Anterior cingulate cortex (tissue), 58 donors: Measurements from ENCODE around the gene ITGB1.
A peak's percentile ranks its signal among the peaks of the same experiment; 100 is the strongest.
"Not testable (repeated sequence)": the region's sequence is repeated elsewhere in the genome, so short reads cannot be mapped to it uniquely, and the experiment has no call there.

ENCODE experiments used
- DNase-seq, 58 donors: peaks; one replicate each; lab custom pipeline; 2025; lab: John Stamatoyannopoulos, UW

ITGB1 gene

DNA sequence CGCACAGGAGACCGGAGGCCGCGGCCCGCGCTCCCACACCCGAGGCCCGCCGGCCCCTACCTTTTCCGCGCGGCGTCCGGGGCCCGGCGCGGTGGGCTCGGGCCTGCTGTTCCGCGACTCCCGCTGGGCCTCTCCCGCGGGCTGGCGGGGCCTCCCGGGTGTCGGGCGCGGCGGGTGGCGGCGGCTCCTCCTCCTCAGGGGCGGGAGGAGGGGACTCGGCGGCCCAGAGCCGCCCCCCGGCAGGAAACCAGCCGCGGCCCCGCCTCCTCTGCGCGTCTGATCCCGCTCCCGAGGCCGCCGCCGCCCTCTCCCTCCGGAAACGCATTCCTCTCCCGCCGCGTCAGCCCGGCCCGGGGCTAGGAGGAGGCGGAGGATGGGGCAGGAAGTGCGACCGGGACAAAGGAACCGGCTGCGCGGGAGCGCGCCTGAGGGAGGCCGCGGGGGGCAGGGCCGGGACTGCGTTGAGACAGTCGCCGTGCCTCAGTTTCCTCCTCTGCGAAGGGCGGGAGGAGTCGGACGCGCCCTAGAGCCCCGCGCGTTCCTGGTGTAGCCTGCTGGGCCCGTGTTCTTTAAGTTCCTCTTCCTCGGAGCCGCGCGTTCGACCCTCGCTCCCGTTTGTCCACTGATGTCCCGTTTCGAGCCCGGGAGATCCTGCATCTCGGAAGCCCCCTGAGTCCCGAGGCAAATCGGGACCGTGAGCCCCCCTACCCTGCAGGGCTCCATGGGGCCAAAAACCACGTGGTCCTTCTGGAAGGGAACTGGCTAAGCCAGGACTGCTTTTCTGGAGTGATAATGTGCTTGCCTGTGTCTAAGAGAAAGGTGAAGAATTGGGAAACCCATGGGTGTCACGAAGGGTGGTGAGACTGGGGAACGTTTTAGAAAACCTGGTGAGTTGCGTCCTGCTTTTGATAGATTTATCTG is at the start of gene ITGB1:
Gene ITGB1, minus strand, starts transcription at position 146 of the 921 bp plus-strand sequence. CDS start 22,672 bp downstream, outside the sequence.
- peak; percentile 50 to 96 (median 92) for DNase-seq

DNA sequence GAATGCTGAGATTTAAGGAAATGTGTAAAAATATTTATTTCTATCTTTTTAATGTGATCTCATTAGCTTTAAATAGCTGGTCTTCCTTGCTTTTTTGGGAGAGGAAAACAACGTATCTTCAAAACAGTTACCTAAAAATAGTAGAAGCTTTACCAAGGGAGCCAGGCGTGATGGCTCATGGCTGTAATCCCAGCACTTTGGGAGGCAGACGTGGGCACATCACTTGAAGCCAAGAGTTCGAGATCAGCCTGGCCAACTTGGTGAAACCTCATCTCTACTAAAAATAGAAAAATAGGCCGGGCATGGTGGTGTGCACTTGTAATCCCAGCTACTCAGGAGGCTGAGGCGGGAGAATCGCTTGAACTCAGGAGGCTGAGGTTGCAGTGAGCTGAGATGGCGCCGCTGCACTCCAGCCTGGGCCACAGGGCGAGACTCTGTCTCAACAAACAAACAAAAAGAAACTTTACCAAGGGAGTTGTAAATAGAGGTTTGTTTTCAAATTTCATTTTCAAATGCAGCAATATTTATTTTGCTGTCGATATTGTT is 48.4 kb upstream of the ITGB1 start:
- no peak for DNase-seq

DNA sequence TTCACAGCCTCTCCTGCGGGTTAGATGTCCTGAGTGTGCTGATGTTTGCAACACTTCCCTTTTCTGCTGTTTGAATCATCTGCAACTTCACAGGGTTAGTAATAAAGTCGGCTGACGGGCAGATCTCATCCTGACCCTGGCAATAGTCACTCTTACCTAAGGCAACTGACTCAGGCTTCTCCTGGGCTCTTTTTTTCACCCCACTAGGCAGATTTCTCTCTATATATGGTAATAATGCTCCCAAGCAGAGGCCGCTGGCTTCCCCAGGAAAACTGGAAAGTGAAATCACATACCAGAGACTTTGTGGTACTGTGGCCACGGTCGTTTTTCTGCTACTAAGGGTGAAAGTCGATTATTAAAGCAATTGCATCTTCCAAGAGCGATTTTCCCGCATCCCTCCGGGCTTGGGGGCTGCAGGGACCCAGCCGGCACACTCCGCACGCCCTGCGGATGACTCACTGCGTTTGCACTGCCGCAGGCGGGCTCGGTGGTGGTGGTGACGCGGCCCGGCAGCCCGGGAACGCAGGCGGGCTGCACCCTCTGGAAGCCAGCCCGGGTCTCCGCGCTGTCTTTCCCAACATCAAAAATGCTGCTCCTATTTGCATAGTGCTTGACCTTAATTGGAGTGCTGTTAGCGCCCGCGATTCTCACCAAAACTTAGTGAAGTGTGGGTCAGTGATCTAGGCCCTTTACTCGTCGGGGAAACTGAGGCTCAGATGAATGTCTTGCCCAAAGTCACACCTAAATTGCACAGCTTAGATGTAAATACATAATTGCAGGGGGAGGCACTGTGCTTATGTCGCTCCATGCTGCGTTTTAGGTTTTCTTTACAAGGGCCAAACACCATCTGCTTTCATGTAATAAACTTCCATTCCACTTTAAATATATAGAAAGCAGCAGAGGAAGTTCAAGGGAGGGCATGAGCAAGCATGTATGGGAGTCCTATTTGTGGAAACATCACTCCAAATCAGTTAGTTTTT is 47.6 kb upstream of the ITGB1 start:
- peak in 25 of 58 donors; percentile 1 to 42 (median 13) for DNase-seq

DNA sequence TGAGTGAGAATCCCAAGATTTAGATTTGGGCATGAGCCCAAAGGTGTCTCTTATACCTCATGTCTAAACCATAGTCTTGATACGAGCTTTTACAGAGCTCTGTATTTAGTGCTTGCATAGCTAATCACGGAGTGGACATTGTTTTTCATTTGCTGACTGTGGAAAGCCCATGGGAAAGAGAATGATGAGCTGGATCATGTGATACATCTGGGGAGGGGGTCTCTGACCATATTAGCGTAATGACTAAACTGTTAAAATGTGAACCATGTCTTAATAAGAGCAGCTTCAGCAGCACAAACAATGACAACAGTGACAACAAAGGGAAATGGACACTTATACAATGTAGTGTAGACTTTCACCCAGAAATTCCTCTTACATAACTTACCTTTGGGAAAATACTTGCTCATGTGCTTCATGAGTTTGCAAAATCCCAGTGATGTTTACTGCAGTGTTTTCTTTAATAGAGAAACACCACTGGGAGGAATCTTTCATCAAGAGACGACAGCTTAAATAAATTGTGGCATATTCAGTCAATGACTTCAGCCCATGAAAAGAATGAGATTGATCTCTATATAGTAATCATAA is 44.0 kb upstream of the ITGB1 start:
- DNase-seq: no peak

DNA sequence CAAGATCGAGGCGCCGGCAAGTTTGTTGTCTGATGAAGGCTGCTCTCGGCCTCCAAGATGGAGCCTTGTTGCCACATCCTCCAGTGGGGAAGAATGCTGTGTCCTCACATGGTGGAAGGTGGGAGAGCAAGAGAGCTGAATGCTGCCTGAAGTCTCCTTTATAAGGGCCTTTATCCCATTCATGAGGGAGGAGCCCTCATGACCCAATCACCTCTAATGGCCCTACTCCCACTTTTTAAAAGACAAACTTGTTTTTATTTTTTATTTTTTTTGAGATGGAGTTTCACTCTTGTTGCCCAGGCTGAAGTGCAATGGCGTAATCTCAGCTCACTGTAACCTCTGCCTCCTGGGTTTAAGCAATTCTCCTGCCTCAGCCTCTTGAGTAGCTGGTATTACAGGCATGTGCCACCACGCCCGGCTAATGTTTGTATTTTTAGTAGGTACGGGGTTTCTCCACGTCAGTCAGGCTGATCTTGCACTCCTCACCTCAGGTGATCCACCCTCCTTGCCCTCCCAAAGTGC is 40.1 kb upstream of the ITGB1 start:
- DNase-seq: not testable (repeated sequence)

DNA sequence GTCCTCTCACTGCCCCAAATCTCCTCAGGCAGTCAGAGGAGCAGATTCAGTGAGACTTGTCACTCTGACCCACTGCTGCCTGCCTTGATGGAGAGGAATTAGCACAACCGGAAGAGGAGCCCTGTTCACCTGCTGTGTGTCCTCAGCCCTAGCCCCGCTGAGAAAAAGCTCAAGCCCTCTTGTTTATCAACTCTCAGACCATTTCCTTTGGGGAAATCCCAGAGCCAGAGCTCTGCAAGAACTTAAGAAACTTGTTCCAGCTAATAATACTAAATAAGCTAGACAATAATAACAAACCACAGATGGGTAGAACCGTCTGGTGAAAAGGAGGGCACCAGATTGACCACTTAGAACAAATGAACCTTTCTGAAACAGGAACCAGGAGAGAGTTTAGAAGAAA is 37.7 kb upstream of the ITGB1 start:
- no peak for DNase-seq

DNA sequence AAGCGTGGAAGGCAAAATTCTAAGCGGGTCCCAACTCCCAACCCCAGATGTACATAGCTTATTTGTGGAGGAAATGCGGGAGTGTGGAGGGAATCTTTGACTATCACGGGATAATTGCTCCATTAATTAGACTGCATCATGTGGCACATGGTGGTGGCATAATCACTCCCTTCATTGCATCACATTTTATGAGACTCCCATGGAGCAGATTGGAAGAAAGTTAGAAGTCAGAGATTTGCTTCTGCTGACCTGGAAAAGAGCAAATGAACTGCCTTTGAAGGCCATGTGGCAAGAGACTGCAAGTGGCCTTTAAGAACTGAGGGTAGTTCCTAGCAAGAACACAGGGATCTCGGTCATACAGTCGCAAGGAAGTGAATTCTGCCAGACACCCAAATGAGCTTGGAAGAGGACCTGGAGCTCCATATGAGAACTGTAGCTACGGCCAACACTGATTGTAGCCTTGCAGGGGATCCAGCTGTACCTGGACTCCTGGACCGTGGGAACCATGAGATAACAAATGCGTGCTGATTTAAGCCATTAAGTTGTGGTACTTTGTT is 37.1 kb upstream of the ITGB1 start:
- no peak for DNase-seq

DNA sequence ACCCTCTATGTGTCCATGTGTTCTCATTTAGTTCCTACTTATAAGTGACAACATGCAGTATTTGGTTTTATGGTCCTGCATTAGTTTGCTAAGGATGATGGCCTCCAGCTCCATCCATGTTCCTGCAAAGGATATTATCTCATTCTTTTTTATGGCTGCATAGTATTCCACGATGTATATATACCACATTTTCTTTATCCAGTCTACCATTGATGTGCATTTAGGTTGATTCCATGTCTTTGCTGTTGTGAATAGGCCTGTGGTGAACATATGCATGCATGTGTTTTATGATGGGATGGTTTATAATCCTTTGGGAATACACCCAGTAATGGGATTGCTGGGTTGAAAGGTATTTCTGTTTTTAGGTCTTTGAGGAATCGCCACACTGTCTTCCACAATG is 36.6 kb upstream of the ITGB1 start:
- not testable (repeated sequence) for DNase-seq

DNA sequence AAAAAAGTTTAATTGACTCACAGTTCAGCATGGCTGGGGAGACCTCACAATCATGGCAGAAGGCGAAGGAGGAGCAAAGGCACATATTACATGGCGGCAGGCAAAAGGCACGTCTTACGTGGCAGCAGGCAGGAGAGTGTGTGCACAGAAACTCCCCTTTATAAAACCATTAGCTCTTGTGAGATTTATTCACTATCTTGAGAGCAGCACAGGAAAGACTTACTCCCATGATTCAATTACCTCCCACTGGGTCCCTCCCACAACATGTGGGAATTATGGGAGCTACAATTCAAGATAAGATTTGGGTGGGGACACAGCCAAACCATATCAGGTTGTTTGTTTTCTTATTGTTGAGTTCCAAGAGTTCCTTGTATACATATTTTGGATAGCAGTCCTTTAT is 34.3 kb upstream of the ITGB1 start:
- not testable (repeated sequence) for DNase-seq

DNA sequence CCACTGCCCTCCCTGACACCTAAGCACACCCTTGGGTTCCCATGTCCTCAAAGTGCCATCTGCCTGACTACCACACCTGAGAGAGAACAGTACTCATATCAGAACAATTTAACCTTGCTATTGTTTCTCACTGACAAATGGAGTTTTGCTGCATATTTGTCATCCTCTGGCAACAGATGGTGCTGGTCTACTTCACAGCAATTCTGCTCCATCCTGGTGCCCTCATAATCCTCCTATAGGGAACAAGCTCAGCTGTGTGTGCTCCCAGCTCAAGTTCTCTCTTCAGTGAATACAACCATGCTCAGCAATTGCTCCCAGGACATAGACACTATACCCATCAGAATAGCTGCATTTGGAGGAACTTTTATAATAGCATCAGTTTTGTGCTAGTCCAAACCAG is 32.8 kb upstream of the ITGB1 start:
- no peak for DNase-seq

DNA sequence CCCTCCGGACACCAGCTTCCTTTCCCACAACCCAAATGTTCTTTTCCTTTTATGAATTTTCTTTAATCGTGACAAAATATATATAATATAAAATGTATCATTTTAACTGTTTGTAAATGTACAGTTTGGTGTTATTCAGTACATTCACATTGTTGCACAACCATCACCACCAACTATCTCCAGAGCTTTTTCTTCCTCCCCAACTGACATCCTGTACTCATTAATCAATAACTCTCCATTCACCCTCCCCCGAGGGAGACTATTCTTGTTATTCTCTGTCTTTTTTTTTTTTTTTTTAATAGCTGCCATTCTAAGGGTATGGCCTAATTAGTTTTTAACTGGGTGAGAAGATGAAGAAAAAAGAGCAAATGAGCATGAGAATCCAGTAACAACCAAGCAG is 30.6 kb upstream of the ITGB1 start:
- DNase-seq: no peak

DNA sequence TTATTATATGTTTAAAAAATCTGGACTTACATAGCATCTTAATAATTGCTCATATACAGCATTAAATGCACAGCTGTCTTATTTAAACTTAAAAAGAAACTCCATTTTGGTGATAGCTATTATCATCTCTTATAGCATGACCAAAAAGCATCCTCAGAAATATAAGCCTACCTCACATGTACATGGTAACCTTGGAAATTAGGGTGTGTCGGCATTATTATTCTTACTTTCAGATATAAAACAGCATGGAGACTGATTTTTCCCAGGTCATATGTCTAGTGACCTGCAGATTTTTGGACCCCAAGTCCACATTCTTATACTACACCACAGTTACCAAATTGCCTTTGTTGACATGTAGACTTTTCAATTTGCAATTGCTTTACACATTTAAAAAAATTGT is 29.1 kb upstream of the ITGB1 start:
- DNase-seq: no peak

DNA sequence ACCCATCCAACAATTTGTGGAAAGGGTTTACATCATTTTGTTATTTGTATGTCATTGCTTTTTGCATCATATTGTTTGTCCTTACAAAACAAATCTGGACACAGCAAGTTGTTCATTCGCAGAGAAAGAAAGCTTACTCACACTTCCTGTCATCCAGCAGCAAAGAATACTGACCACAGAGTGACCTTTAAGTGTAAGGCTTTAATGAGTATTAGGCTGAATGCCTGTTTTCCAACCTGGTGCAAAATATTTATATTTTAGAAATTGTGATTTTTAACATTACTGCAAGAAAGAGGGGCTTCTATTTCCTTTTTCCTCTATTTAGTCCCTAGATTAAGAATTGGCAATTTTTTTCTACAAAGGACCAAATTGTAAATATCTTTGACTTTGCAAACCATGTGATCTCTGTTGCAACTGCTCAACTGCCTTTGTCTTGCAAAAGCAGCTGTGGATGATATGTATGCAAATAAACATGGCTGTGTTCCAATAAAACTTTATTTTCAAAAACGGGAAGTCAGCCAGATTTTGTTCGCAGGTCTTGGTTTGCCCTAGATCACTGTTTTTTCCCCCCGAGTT is 27.8 kb upstream of the ITGB1 start:
- no peak for DNase-seq

DNA sequence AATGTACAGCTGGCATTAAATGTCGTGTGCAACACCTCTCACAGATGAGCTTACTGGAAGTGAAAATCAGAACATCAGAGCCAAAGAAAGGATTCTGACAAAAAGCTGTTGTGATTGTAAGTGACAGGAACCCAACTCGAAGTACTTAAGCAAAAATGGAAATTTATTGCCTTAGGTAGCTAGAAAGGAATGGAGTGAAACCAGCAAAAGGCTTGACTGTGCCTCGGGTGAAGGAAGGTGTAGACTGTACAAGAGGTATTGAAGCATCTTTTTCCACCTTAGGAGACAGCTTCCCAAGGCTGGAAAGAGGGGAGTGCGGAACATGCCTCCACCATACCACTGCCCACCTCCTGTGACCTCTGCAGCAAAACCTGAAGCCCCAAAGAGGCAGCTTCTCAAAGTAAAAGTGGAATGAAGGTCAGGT is 27.3 kb upstream of the ITGB1 start:
- no peak for DNase-seq

DNA sequence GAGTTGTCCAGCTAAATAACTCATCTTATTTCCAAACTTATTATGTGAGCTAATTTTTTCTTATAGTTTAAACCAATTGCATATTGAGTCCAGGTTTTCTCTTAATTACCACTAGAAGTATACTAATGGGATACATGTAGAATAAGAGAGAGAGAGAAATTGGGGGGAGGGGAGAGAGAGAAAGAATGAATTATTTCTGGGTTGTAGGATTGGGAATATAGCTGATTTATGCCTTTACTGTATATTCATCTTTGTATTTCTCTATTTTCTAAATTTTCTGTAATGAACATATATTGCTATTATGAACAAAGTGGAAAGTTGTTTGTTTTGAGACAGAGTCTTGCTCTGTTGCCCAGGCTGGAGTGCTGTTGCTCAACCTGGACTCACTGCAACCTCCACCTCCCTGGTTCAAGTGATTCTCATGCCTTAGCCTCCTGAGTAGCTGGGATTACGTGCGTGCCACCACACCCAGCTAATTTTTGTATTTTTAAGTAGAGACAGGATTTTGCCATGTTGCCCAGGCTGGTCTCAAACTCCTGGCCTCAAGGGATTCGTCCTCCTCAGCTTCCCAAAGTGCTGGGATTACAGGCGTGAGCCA is 26.1 kb upstream of the ITGB1 start:
- no peak for DNase-seq

DNA sequence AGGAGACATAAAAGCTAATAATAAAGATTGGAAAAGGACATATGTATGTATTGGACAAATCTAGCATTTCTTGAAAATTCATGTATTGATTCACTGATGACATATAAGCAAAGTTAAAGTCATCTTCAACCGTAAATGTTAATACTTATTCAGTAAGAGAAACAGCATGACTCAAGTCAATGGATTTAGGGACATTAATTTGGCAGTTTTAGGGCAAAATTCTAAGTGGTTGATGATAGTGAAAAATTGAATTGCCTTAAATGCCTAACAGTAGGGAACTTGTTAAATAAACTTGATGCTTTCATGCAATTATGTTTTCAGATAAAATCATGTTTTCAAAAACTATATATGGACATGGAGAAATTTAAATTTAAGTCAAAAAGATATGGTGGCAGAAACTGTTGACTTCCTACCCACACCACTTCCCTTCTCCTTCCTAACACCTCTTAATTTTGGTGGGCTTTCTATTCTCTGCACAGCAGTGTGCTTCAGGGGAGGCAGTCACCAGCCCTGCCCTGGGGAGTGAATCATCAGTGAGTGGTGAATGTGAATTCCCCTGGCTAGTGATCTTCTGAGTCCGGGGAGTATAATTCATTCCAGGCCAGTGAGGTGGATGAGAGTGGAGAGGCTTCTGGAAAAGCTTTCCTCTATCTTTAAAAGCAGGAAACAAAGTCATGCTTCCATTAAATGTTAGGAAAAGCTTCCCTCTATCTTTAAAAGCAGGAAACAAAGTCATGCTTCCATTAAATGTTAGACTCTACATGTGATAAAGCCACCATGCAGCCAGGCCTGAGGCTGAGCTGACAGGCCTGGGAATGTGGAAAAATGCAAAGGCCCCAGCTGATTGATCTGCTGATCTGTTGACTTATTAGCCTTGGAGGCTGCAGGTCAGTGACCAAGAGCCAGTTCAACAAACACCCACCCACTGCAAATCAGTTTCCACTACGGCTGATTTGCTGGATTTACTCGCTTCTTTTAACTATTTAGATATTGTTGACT is 25.2 kb upstream of the ITGB1 start:
- no peak for DNase-seq

DNA sequence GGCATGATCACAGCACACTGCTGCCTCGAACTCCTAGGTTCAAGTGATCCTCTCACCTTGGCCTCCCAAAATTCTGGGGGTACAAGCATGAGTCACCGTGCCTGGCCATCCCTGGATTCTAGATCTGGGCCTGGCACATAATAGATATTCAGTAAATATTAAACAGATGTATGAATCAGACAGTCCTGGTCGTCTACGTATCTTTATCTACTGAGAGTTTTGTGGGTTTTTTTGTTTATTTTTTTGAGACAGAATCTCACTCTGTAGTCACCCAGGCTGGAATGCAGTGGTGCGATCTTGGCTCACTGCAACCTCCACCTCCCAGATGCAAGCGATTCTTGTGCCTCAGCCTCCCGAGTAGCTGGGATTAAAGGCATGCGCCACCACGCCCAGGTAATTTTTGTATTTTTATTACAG is 24.3 kb upstream of the ITGB1 start:
- no peak for DNase-seq

DNA sequence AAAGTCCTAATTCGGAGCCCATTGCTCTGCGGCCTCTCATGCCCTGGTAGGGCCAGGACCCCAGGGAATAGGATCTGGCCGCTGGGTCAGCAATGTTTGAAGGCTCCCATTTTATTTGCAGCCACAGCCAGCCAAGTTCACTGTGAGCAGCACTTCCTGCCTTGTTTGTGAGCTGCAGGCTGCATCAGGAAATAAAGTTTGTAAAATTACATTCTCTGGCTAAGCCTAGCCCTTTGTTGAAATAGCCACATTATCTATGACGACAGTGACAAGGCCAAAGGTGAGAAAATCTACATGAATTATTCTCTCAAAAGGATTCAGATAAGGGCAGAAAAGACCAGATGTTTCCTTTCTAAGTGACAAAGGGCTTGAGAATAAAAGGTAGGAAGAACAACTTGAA is 23.7 kb upstream of the ITGB1 start:
- DNase-seq: no peak
